ENCODE data around the gene ANTXR1. TPM values are rescaled to one million over a fixed set of nuclear protein-coding genes. Genes with fewer than 3 reads are reported as not detected.

ANTXR1 gene
- total and polyA plus RNA-seq, 2 of the 8 experiments (the other 6 are each of a cell fraction or from before 2014, with no cell fraction given): 15.8 to 44.3 TPM

GRCh38 chr2:69099541-69099940, 86.6 kb downstream of the ANTXR1 start (continued):
- TF ChIP-seq, protein P1, sequence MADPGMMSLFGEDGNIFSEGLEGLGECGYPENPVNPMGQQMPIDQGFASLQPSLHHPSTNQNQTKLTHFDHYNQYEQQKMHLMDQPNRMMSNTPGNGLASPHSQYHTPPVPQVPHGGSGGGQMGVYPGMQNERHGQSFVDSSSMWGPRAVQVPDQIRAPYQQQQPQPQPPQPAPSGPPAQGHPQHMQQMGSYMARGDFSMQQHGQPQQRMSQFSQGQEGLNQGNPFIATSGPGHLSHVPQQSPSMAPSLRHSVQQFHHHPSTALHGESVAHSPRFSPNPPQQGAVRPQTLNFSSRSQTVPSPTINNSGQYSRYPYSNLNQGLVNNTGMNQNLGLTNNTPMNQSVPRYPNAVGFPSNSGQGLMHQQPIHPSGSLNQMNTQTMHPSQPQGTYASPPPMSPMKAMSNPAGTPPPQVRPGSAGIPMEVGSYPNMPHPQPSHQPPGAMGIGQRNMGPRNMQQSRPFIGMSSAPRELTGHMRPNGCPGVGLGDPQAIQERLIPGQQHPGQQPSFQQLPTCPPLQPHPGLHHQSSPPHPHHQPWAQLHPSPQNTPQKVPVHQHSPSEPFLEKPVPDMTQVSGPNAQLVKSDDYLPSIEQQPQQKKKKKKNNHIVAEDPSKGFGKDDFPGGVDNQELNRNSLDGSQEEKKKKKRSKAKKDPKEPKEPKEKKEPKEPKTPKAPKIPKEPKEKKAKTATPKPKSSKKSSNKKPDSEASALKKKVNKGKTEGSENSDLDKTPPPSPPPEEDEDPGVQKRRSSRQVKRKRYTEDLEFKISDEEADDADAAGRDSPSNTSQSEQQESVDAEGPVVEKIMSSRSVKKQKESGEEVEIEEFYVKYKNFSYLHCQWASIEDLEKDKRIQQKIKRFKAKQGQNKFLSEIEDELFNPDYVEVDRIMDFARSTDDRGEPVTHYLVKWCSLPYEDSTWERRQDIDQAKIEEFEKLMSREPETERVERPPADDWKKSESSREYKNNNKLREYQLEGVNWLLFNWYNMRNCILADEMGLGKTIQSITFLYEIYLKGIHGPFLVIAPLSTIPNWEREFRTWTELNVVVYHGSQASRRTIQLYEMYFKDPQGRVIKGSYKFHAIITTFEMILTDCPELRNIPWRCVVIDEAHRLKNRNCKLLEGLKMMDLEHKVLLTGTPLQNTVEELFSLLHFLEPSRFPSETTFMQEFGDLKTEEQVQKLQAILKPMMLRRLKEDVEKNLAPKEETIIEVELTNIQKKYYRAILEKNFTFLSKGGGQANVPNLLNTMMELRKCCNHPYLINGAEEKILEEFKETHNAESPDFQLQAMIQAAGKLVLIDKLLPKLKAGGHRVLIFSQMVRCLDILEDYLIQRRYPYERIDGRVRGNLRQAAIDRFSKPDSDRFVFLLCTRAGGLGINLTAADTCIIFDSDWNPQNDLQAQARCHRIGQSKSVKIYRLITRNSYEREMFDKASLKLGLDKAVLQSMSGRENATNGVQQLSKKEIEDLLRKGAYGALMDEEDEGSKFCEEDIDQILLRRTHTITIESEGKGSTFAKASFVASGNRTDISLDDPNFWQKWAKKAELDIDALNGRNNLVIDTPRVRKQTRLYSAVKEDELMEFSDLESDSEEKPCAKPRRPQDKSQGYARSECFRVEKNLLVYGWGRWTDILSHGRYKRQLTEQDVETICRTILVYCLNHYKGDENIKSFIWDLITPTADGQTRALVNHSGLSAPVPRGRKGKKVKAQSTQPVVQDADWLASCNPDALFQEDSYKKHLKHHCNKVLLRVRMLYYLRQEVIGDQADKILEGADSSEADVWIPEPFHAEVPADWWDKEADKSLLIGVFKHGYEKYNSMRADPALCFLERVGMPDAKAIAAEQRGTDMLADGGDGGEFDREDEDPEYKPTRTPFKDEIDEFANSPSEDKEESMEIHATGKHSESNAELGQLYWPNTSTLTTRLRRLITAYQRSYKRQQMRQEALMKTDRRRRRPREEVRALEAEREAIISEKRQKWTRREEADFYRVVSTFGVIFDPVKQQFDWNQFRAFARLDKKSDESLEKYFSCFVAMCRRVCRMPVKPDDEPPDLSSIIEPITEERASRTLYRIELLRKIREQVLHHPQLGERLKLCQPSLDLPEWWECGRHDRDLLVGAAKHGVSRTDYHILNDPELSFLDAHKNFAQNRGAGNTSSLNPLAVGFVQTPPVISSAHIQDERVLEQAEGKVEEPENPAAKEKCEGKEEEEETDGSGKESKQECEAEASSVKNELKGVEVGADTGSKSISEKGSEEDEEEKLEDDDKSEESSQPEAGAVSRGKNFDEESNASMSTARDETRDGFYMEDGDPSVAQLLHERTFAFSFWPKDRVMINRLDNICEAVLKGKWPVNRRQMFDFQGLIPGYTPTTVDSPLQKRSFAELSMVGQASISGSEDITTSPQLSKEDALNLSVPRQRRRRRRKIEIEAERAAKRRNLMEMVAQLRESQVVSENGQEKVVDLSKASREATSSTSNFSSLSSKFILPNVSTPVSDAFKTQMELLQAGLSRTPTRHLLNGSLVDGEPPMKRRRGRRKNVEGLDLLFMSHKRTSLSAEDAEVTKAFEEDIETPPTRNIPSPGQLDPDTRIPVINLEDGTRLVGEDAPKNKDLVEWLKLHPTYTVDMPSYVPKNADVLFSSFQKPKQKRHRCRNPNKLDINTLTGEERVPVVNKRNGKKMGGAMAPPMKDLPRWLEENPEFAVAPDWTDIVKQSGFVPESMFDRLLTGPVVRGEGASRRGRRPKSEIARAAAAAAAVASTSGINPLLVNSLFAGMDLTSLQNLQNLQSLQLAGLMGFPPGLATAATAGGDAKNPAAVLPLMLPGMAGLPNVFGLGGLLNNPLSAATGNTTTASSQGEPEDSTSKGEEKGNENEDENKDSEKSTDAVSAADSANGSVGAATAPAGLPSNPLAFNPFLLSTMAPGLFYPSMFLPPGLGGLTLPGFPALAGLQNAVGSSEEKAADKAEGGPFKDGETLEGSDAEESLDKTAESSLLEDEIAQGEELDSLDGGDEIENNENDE (IDR thresholded peaks at IDR 0.05; ENCODE audit: insufficient replicate concordance, low read length): no peak
- TF ChIP-seq, protein P2, sequence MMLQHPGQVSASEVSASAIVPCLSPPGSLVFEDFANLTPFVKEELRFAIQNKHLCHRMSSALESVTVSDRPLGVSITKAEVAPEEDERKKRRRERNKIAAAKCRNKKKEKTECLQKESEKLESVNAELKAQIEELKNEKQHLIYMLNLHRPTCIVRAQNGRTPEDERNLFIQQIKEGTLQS (IDR thresholded peaks at IDR 0.05; ENCODE audit: insufficient read depth, low read depth, low read length): no peak
- TF ChIP-seq CHD2 (IDR thresholded peaks at IDR 0.05; ENCODE audit: low read length): no peak

Data from H1 (cell line).